Esophagus squamous epithelium (tissue), 5 donors: ENCODE data around the gene RELL1. TPM values are rescaled to one million over a fixed set of nuclear protein-coding genes. Genes with fewer than 3 reads are reported as not detected.

Experiments
- DNase-seq: peaks from one replicate; lab custom pipeline; 2025; lab: John Stamatoyannopoulos, UW
- H3K27ac ChIP-seq, 4 donors: fragments of 200-600 bp; sonication (generic); one replicate each; pipeline ENCODE4 v1.5.1; 2016 to 2019; ENCODE audit warnings: mild to moderate bottlenecking in 1 of 4
- H3K27me3 ChIP-seq, 4 donors: fragments of 200-600 bp; sonication (generic); 1 replicate in 3 of 4; 2 replicates in 1 of 4; pipeline versions ENCODE4 v1.5.1 to v1.6.0; 2017 to 2021; ENCODE audit warnings: antibody characterized with exemption in 1 of 4
- H3K36me3 ChIP-seq, 3 donors: fragments of 200-600 bp; sonication (generic); one replicate each; pipeline ENCODE4 v1.5.1; 2016 to 2019
- H3K4me1 ChIP-seq, 3 donors: fragments of 200-600 bp; sonication (generic); one replicate each; pipeline ENCODE4 v1.5.1; 2017 to 2019
- H3K4me3 ChIP-seq, 4 donors: fragments of 200-600 bp; sonication (generic); 1 replicate in 3 of 4; 2 replicates in 1 of 4; pipeline ENCODE4 v1.5.1; 2016 to 2019; ENCODE audit warnings: mild to moderate bottlenecking in 2 of 4, moderate library complexity in 1 of 4
- H3K9me3 ChIP-seq, 3 donors: fragments of 200-600 bp; sonication (generic); one replicate each; pipeline ENCODE4 v1.5.1; 2016 to 2019
- POLR2A ChIP-seq, 4 donors: fragments of 450-650 bp; IDR thresholded peaks; one replicate each; pipeline ENCODE4 v1.6.1; 2017; ENCODE audit warnings: antibody characterized with exemption in 4 of 4, mild to moderate bottlenecking in 4 of 4, moderate library complexity in 3 of 4
- WGBS, 2 donors: methylation state at CpG; one replicate each; pipeline ENCODE4 v1.1.5; 2018; 5-methylcytosine and 5-hydroxymethylcytosine counted together
- intact Hi-C: fragments of 100-400 bp; cut with DNase I; formaldehyde crosslinking; loops from one replicate; pipeline ENCODE4 v1.15.0; 2022
- total RNA-seq, 4 donors: library from RNA; depleted of rRNA; stranded (reverse); fragments of >200 nt; gene quantifications; one replicate each; pipeline ENCODE4 v1.1.0, GENCODE V29; 2016
- TF ChIP-seq, protein P1 (sequence below), 6 experiments: fragments of 450-650 bp in 4 of 6; fragments of 200-600 bp in 2 of 6; sonication (generic) in 2 of 6; IDR thresholded peaks; one replicate each; pipeline ENCODE4 v1.5.1; 2016 to 2019; ENCODE audit warnings: antibody characterized with exemption in 6 of 6, mild to moderate bottlenecking in 4 of 6, moderate library complexity in 4 of 6
- donor health status: DM: yes; HTN: yes; CAD: no.

Gene RELL1
- total RNA-seq, 4 donors from 2014 or later = 20.3 to 49.0 (median 32.6) TPM

DNA sequence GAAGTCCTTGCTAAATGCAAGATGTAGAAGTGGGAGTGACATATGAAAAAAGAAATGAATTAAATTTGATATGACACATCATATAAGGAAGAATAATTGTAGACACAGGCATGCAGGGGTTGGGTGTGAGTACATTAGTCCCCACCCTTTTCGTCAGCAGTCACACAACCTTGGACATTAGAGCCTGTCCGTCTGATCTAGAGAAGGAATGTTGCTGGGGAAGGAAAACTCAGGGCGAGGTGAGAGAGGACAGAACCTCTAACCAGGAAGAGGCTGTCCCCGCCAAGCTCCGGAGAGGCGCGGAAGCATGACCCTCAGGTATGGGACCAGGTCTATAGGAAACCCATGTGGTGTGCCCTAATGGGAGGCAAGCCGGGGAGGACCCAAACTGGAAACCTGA, 102.1 kb downstream of the RELL1 start:
- TF ChIP-seq, protein P1, sequence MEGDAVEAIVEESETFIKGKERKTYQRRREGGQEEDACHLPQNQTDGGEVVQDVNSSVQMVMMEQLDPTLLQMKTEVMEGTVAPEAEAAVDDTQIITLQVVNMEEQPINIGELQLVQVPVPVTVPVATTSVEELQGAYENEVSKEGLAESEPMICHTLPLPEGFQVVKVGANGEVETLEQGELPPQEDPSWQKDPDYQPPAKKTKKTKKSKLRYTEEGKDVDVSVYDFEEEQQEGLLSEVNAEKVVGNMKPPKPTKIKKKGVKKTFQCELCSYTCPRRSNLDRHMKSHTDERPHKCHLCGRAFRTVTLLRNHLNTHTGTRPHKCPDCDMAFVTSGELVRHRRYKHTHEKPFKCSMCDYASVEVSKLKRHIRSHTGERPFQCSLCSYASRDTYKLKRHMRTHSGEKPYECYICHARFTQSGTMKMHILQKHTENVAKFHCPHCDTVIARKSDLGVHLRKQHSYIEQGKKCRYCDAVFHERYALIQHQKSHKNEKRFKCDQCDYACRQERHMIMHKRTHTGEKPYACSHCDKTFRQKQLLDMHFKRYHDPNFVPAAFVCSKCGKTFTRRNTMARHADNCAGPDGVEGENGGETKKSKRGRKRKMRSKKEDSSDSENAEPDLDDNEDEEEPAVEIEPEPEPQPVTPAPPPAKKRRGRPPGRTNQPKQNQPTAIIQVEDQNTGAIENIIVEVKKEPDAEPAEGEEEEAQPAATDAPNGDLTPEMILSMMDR (IDR thresholded peaks at IDR 0.05) = no peak
- TF ChIP-seq POLR2A (IDR thresholded peaks at IDR 0.05) = no peak
- DNase-seq = no peak
- H3K36me3 ChIP-seq = no peaks in the 10 kb centered on the region
- no peaks in the 10 kb centered on the region for H3K4me1 ChIP-seq
- intact Hi-C loops = no loop called here
- peaks cover 0 to 10% (median 6%) of the 10 kb centered on the region in 3 donors for H3K9me3 ChIP-seq
- no peaks in the 10 kb centered on the region for H3K27me3 ChIP-seq
- no peak overlapping the region for H3K4me3 ChIP-seq
- 66% methylated on average over 8 of the region's 8 CpGs for WGBS, 2 donors
- peak overlapping the region in 1 of 4 donors; percentile 36 for H3K27ac ChIP-seq

DNA sequence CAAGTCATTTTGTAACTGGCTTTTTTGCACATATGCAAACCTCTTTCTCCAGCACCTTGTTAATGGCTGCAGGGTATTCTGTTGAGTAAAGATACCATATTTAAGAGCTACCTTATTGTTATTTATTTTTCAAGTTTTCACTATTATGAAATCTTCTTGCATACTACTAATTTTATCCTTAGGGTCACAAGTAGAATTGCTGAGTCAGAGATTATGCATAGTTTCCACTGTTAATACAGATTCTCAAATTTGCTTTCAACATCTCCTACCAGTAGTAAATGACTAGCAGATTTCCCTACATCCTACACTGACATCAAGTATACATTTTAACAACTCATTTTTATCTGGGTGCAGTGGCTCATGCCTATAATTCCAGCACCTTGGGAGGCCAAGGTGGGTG, 112.6 kb downstream of the RELL1 start:
- Histone ChIP-seq H3K4me3 (no peak overlapping the region), H3K4me1 (no peaks in the 10 kb centered on the region), H3K9me3 (no peaks in the 10 kb centered on the region), H3K27ac (no peak overlapping the region), H3K36me3 (no peaks in the 10 kb centered on the region), H3K27me3 (no peaks in the 10 kb centered on the region)
- no peak for DNase-seq
- intact Hi-C loops = no loop called here
- no peak for TF ChIP-seq POLR2A (IDR thresholded peaks at IDR 0.05)
- TF ChIP-seq, protein P1 (IDR thresholded peaks at IDR 0.05) = no peak

DNA sequence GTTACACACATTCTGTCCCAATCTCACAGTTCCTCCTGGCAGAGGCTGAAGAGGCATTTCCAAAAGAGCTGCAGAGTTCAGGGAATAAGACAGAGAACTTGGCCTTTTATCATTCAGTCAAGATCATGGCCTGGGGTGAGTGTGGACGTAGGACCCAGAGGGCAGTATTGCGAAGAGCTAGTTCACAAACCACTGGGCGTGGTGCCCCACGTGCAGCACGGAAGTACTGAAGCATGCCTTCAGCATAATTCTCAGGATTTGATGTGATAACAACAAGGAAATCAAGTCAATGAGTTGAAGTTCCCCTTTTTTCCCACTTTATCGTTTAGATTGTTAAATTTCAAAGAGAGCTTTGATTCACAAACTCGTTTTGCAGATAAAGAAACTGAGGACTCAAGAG, 117.7 kb downstream of the RELL1 start:
- Histone ChIP-seq H3K4me3 (no peak overlapping the region), H3K36me3 (no peaks in the 10 kb centered on the region), H3K4me1 (no peaks in the 10 kb centered on the region), H3K27me3 (no peaks in the 10 kb centered on the region), H3K9me3 (no peaks in the 10 kb centered on the region), H3K27ac (no peak overlapping the region)
- intact Hi-C loops = loop anchor here (5.0 kb wide), 1 partner anchor 116 kb away; a partner anchor contains a TSS
- 41 to 50% methylated on average over 7 of the region's 7 CpGs for WGBS, 2 donors
- TF ChIP-seq POLR2A (IDR thresholded peaks at IDR 0.05) = no peak
- TF ChIP-seq, protein P1 (IDR thresholded peaks at IDR 0.05) = no peak
- DNase-seq = no peak

DNA sequence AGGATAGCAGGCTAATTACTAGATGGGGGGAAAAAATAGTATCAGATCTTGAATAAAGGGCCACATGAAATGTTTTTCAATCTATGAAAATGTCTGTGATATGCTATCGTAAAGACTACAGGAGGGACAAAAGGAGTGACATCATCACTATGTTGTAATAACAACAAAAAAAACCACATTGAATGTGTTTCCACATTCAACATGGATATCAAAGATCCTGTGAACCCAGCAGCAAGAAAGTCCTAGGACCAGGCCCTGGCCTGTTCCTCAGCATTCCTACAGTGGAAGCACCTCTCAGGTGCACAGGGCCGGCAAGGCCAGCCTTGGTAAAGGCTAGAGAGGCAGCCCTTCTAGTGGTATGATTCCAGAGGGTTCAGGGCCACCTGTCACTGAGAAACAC, 118.3 kb downstream of the RELL1 start:
- Histone ChIP-seq H3K27ac (no peak overlapping the region), H3K4me3 (no peak overlapping the region), H3K9me3 (no peaks in the 10 kb centered on the region), H3K27me3 (no peaks in the 10 kb centered on the region), H3K36me3 (no peaks in the 10 kb centered on the region), H3K4me1 (no peaks in the 10 kb centered on the region)
- intact Hi-C loops = loop anchor here (5.0 kb wide), 1 partner anchor 116 kb away; a partner anchor contains a TSS
- no peak for DNase-seq
- TF ChIP-seq POLR2A (IDR thresholded peaks at IDR 0.05) = no peak
- TF ChIP-seq, protein P1 (IDR thresholded peaks at IDR 0.05) = no peak
- WGBS, 2 donors = 81 to 84% methylated on average over 2 of the region's 2 CpGs

DNA sequence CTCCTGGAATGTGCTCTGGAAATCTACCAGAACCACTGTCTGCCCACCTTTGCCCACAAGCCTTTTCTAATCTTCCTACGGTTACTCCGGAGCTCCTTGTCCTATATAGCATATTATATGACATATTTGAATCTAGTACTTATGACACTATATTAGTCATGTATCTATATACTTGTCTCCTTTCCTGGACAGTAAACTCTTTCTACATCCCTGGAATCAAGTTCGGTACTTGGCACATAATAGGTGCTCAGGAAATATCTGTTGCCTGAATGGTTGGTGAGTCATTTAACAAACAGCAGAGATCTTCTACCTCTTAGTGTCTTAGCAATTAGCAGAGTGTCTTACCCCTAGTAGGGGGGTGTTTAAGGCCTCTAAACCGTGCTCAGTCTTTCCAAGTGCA, 123.6 kb downstream of the RELL1 start:
- TF ChIP-seq POLR2A (IDR thresholded peaks at IDR 0.05) = no peak
- TF ChIP-seq, protein P1 (IDR thresholded peaks at IDR 0.05) = no peak
- no peaks in the 10 kb centered on the region for H3K27me3 ChIP-seq
- H3K4me1 ChIP-seq = no peaks in the 10 kb centered on the region
- no peak overlapping the region for H3K27ac ChIP-seq
- H3K4me3 ChIP-seq = no peak overlapping the region
- intact Hi-C loops = no loop called here
- no peak for DNase-seq
- no peaks in the 10 kb centered on the region for H3K9me3 ChIP-seq
- no peaks in the 10 kb centered on the region for H3K36me3 ChIP-seq
- 60 to 71% methylated on average over 4 of the region's 4 CpGs for WGBS, 2 donors
